PC-3 (cell line): ENCODE measurements around the gene HSPA1L. TPM values are rescaled to one million over a fixed set of nuclear protein-coding genes. Genes with fewer than 3 reads are reported as not detected.
"Not testable (repeated sequence)": the region's sequence is repeated elsewhere in the genome, so short reads cannot be mapped to it uniquely, and the experiment has no call there.

Experiments
- ATAC-seq: fragments of 200-7000 bp; cut with Tn5 transposase; 2 replicates; pipeline ENCODE4 v1.9.1; 2020; ENCODE audit warnings: mild to moderate bottlenecking, moderate library complexity
- BruUV-seq: library from RNA; stranded (reverse); fragments of 400-500 nt; replicated peaks from 2 replicates; lab custom pipeline; 2021; lab: Mats Ljungman, UMichigan
- CTCF ChIA-PET: fragments of 300-600 bp; sonication (Branson Sonifier 250); formaldehyde crosslinking; loops from one replicate; lab custom pipeline; 2022; ENCODE audit warnings: antibody characterized with exemption; lab: Charles Lee
- POLR2A ChIA-PET: fragments of 300-600 bp; sonication (Branson Sonifier 250); formaldehyde crosslinking; loops from one replicate; lab custom pipeline; 2022; ENCODE audit warnings: antibody characterized with exemption; ENCODE audit not compliant: unreplicated experiment; lab: Charles Lee
- DNase-seq: peaks from one replicate; pipeline ENCODE4 v3.0.0-alpha.2; 2015
- H2AFZ ChIP-seq: fragments of 300-600 bp; sonication (generic); 2 replicates; pipeline ENCODE4 v1.6.0; 2016; ENCODE audit warnings: antibody characterized with exemption, low read length
- H3F3A ChIP-seq: fragments of 300-600 bp; sonication (generic); one replicate; pipeline ENCODE4 v1.6.0; 2017; ENCODE audit warnings: antibody characterized with exemption, low read length, control low read depth, mild to moderate bottlenecking; ENCODE audit not compliant: unreplicated experiment
- H3K27ac ChIP-seq: fragments of 300-600 bp; sonication (generic); 2 replicates; pipeline ENCODE4 v1.5.1; 2016; ENCODE audit warnings: mild to moderate bottlenecking, low read length
- H3K27me3 ChIP-seq: fragments of 300-600 bp; sonication (generic); 2 replicates; pipeline ENCODE4 v1.6.1; 2016; ENCODE audit warnings: low read length, mixed read lengths
- H3K36me3 ChIP-seq: fragments of 300-600 bp; sonication (generic); 2 replicates; pipeline ENCODE4 v1.6.1; 2016; ENCODE audit warnings: low read depth, mixed run types, low read length, mixed read lengths
- H3K4me1 ChIP-seq: fragments of 300-600 bp; sonication (generic); 2 replicates; pipeline ENCODE4 v1.5.1; 2016; ENCODE audit warnings: low read length; ENCODE audit not compliant: insufficient read depth
- H3K4me2 ChIP-seq: fragments of 300-600 bp; sonication (generic); 2 replicates; pipeline ENCODE4 v1.6.0; 2016; ENCODE audit warnings: low read length
- H3K4me3 ChIP-seq: fragments of 300-600 bp; sonication (generic); 2 replicates; pipeline ENCODE4 v1.5.1; 2016; ENCODE audit warnings: mild to moderate bottlenecking, low read length, mixed read lengths
- H3K79me2 ChIP-seq: fragments of 300-600 bp; sonication (generic); 2 replicates; pipeline ENCODE4 v1.6.1; 2017; ENCODE audit warnings: low read length, mixed read lengths
- H3K9ac ChIP-seq: fragments of 300-600 bp; sonication (generic); 2 replicates; pipeline ENCODE4 v1.6.0; 2016; ENCODE audit warnings: mild to moderate bottlenecking, low read length
- H3K9me2 ChIP-seq: fragments of 300-600 bp; sonication (generic); replicated peaks from 2 replicates; pipeline ENCODE4 v1.6.1; 2016; ENCODE audit warnings: mixed run types, low read length, mixed read lengths
- H3K9me3 ChIP-seq: fragments of 300-600 bp; sonication (generic); 2 replicates; pipeline ENCODE4 v1.6.1; 2016; ENCODE audit warnings: low read length, mixed read lengths
- H4K20me1 ChIP-seq: fragments of 300-600 bp; sonication (generic); 2 replicates; pipeline ENCODE4 v1.6.1; 2016; ENCODE audit warnings: low read length, mixed read lengths
- EZH2 ChIP-seq: fragments of 300-600 bp; sonication (generic); IDR thresholded peaks from one replicate; pipeline ENCODE4 v1.6.1; 2017; ENCODE audit warnings: antibody characterized with exemption, mild to moderate bottlenecking, low read length; ENCODE audit not compliant: unreplicated experiment
- EZH2phosphoT487 ChIP-seq: fragments of 300-600 bp; sonication (generic); IDR thresholded peaks from 2 replicates; pipeline ENCODE4 v1.6.1; 2018; ENCODE audit warnings: mild to moderate bottlenecking, antibody characterized with exemption, low read length, borderline replicate concordance
- intact Hi-C: fragments of 100-400 bp; cut with micrococcal nuclease; formaldehyde crosslinking; loops from 2 replicates; pipeline ENCODE4 v1.9.0; 2023
- total RNA-seq: library from RNA; depleted of rRNA; stranded (reverse); fragments of >200 nt; gene quantifications from 2 replicates; pipeline ENCODE4 v1.2.3, GENCODE V29; 2014
- TF ChIP-seq, protein P1 (sequence below): fragments of 300-600 bp; sonication (generic); conservative IDR thresholded peaks from 2 replicates; pipeline ENCODE4 v1.5.1; 2017; ENCODE audit warnings: antibody characterized with exemption, low read depth, mild to moderate bottlenecking, low read length

Gene HSPA1L
- total RNA-seq, 1 experiment from 2014 or later = 0.26 TPM

GRCh38 chr6:31842053-31842452, 27.0 kb upstream of the HSPA1L start:
- Histone ChIP-seq H3K4me1 (peaks cover 15% of the 10 kb centered on the region), H3K27ac (no peak overlapping the region), H3K9ac (no peak overlapping the region), H3F3A (peaks cover 36% of the 10 kb centered on the region), H3K9me3 (no peaks in the 10 kb centered on the region), H3K4me2 (no peak overlapping the region), H4K20me1 (peaks cover 30% of the 10 kb centered on the region), H3K36me3 (peaks cover 34% of the 10 kb centered on the region), H2AFZ (no peak overlapping the region), H3K9me2 (no peaks in the 10 kb centered on the region), H3K27me3 (no peaks in the 10 kb centered on the region), H3K79me2 (peaks cover 20% of the 10 kb centered on the region), H3K4me3 (no peak overlapping the region)
- no peak for DNase-seq
- no TSS peak for BruUV-seq
- ChIA-PET POLR2A (interaction anchor here (0.7 kb wide), 1 partner anchor 9 kb away, joined by 3 read pairs; no protein-coding TSS in a partner anchor), CTCF (no interaction called here)
- no peak for TF ChIP-seq EZH2phosphoT487
- TF ChIP-seq, protein P1, sequence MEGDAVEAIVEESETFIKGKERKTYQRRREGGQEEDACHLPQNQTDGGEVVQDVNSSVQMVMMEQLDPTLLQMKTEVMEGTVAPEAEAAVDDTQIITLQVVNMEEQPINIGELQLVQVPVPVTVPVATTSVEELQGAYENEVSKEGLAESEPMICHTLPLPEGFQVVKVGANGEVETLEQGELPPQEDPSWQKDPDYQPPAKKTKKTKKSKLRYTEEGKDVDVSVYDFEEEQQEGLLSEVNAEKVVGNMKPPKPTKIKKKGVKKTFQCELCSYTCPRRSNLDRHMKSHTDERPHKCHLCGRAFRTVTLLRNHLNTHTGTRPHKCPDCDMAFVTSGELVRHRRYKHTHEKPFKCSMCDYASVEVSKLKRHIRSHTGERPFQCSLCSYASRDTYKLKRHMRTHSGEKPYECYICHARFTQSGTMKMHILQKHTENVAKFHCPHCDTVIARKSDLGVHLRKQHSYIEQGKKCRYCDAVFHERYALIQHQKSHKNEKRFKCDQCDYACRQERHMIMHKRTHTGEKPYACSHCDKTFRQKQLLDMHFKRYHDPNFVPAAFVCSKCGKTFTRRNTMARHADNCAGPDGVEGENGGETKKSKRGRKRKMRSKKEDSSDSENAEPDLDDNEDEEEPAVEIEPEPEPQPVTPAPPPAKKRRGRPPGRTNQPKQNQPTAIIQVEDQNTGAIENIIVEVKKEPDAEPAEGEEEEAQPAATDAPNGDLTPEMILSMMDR = no peak
- no peak for TF ChIP-seq EZH2
- ATAC-seq = 0 out of 2 replicates have a peak, but pooled peaks have one; percentile 5
- intact Hi-C loops = no loop called here

DNA sequence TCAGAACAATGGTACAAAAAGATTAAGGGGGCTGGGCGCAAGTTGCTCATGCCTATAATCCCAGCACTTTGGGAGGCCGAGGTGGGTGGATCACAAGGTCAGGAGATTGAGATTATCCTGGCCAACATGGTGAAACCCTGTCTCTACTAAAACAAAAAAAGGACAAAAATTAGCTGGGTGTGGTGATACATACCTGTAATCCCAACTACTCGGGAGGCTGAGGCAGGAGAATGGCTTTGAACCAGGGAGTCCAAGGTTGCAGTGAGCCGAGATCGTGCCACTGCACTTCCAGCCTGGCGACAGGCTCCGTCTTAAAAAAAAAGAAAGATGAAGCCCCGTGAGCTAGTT, 24.7 kb upstream of the HSPA1L start:
- H3K27me3 ChIP-seq, ATAC-seq, H3K4me3 ChIP-seq, DNase-seq, POLR2A ChIA-PET, H3K27ac ChIP-seq, H2AFZ ChIP-seq, CTCF ChIA-PET, H3K4me2 ChIP-seq, H3K9me3 ChIP-seq, H3K9me2 ChIP-seq, BruUV-seq, H3K9ac ChIP-seq: not testable (repeated sequence)
- H3F3A ChIP-seq = peaks cover 40% of the 10 kb centered on the region
- H3K4me1 ChIP-seq = peaks cover 18% of the 10 kb centered on the region
- H4K20me1 ChIP-seq = peaks cover 42% of the 10 kb centered on the region
- peaks cover 43% of the 10 kb centered on the region for H3K79me2 ChIP-seq
- intact Hi-C loops = loop anchor here (10.0 kb wide), 1 partner anchor 155 kb away; the partner anchor contains the start of gene LY6G5C
- peaks cover 45% of the 10 kb centered on the region for H3K36me3 ChIP-seq

- Histone ChIP-seq H3K27me3 (no peaks in the 10 kb centered on the region), H3F3A (peaks cover 40% of the 10 kb centered on the region), H2AFZ (no peak overlapping the region), H3K9ac (no peak overlapping the region), H3K4me2 (peak overlapping the region; percentile 14; the same call in 1 of the 2 replicates), H3K4me1 (peaks cover 18% of the 10 kb centered on the region), H3K4me3 (no peak overlapping the region), H3K9me2 (no peaks in the 10 kb centered on the region), H3K9me3 (no peaks in the 10 kb centered on the region), H3K36me3 (peaks cover 45% of the 10 kb centered on the region), H3K79me2 (peaks cover 45% of the 10 kb centered on the region), H3K27ac (no peak overlapping the region), H4K20me1 (peaks cover 42% of the 10 kb centered on the region)
- no peak for ATAC-seq
- intact Hi-C loops = loop anchor here (10.0 kb wide), 1 partner anchor 154 kb away; the partner anchor contains the start of gene LY6G5C
- TF ChIP-seq, protein P1 = no peak
- no peak for TF ChIP-seq EZH2
- TF ChIP-seq EZH2phosphoT487 = no peak
- ChIA-PET CTCF (no interaction called here), POLR2A (no interaction called here)
- no TSS peak for BruUV-seq
- no peak for DNase-seq
Measured at GRCh38 chr6:31838968-31839367, 23.9 kb upstream of the HSPA1L start.

GRCh38 chr6:31838114-31838553, 23.1 kb upstream of the HSPA1L start:
- H3K4me3 ChIP-seq = peak overlapping the region; percentile 97
- peak overlapping the region; percentile 98; the same call in 1 of the 2 replicates for H3K9ac ChIP-seq
- peaks cover 40% of the 10 kb centered on the region for H3F3A ChIP-seq
- CTCF ChIA-PET, H2AFZ ChIP-seq, H3K9me3 ChIP-seq, ATAC-seq, H3K9me2 ChIP-seq, H3K27me3 ChIP-seq, H3K27ac ChIP-seq, BruUV-seq, DNase-seq: not testable (repeated sequence)
- peaks cover 42% of the 10 kb centered on the region for H4K20me1 ChIP-seq
- H3K36me3 ChIP-seq = peaks cover 45% of the 10 kb centered on the region
- peak overlapping the region; percentile 92 for H3K4me2 ChIP-seq
- intact Hi-C loops = loop anchor here (10.0 kb wide), 1 partner anchor 153 kb away; the partner anchor contains the start of gene LY6G5C
- POLR2A ChIA-PET = interaction anchor here (1.2 kb wide), 1 partner anchor 11 kb away, joined by 4 read pairs; no protein-coding TSS in a partner anchor
- peaks cover 51% of the 10 kb centered on the region for H3K79me2 ChIP-seq
- H3K4me1 ChIP-seq = peaks cover 18% of the 10 kb centered on the region
